ENCODE data around the gene PPM1D.

- TF ChIP-seq CTCF (IDR thresholded peaks at IDR 0.05; ENCODE audit: low read depth, low read length), result no peak
- no peak for TF ChIP-seq EZH2phosphoT487 (IDR thresholded peaks at IDR 0.05; ENCODE audit: low read depth)
Measured at GRCh38 chr17:60661489-60661888, 61.5 kb downstream of the PPM1D start.

Measured in OCI-LY3 (cell line).